Epidermal melanocyte (primary cell): ENCODE results near the gene SLC7A1.

Source experiments
- DNase-seq: peaks from one replicate; pipeline ENCODE4 v3.0.0; 2011; ENCODE audit warnings: low spot score; ENCODE audit not compliant: insufficient read length

The SLC7A1 gene

GRCh38 chr13:29532116-29532515 lies 63.4 kb downstream of the SLC7A1 start:
- peak; percentile 68 for DNase-seq

GRCh38 chr13:29530901-29531300 lies 64.6 kb downstream of the SLC7A1 start:
- DNase-seq: no peak

- no peak for DNase-seq
These were observed 65.7 kb downstream of the SLC7A1 start for GRCh38 chr13:29529754-29530153.

- DNase-seq: no peak
These were observed 67.6 kb downstream of the SLC7A1 start for GRCh38 chr13:29527916-29528315.

- DNase-seq: no peak
These were observed 68.0 kb downstream of the SLC7A1 start for GRCh38 chr13:29527511-29527910.

- DNase-seq: no peak
These were observed 68.7 kb downstream of the SLC7A1 start for GRCh38 chr13:29526741-29527140.

GRCh38 chr13:29525757-29526156 lies 69.7 kb downstream of the SLC7A1 start:
- DNase-seq: no peak

GRCh38 chr13:29524641-29525040 lies 70.8 kb downstream of the SLC7A1 start:
- no peak for DNase-seq

GRCh38 chr13:29524176-29524575 lies 71.3 kb downstream of the SLC7A1 start:
- DNase-seq: no peak

- no peak for DNase-seq
These were observed 72.1 kb downstream of the SLC7A1 start for GRCh38 chr13:29523199-29523961.

GRCh38 chr13:29522044-29522685 lies 73.3 kb downstream of the SLC7A1 start:
- peak; percentile 61 for DNase-seq

- DNase-seq: no peak
These were observed 74.2 kb downstream of the SLC7A1 start for GRCh38 chr13:29521336-29521735.

GRCh38 chr13:29520671-29521070 lies 74.8 kb downstream of the SLC7A1 start:
- DNase-seq: peak; percentile 68

- no peak for DNase-seq
These were observed 75.6 kb downstream of the SLC7A1 start for GRCh38 chr13:29519921-29520320.

GRCh38 chr13:29516880-29517279 lies 78.6 kb downstream of the SLC7A1 start:
- no peak for DNase-seq

- no peak for DNase-seq
These were observed 79.5 kb downstream of the SLC7A1 start for GRCh38 chr13:29516012-29516411.

GRCh38 chr13:29515372-29515771 lies 80.1 kb downstream of the SLC7A1 start:
- DNase-seq: no peak

GRCh38 chr13:29514720-29515310 lies 80.7 kb downstream of the SLC7A1 start:
- DNase-seq: no peak

- DNase-seq: no peak
These were observed 81.3 kb downstream of the SLC7A1 start for GRCh38 chr13:29513981-29514719.

- no peak for DNase-seq
These were observed 82.2 kb downstream of the SLC7A1 start for GRCh38 chr13:29513002-29513980.

GRCh38 chr13:29511980-29512379 lies 83.5 kb downstream of the SLC7A1 start:
- no peak for DNase-seq
